ENCODE results near the gene DLG2. TPM values are rescaled to one million over a fixed set of nuclear protein-coding genes. Genes with fewer than 3 reads are reported as not detected.

DLG2 gene
- total and polyA plus RNA-seq, 2 of the 4 experiments (the other 2 are of a cell fraction) = 0.31 to 0.36 TPM

DNA sequence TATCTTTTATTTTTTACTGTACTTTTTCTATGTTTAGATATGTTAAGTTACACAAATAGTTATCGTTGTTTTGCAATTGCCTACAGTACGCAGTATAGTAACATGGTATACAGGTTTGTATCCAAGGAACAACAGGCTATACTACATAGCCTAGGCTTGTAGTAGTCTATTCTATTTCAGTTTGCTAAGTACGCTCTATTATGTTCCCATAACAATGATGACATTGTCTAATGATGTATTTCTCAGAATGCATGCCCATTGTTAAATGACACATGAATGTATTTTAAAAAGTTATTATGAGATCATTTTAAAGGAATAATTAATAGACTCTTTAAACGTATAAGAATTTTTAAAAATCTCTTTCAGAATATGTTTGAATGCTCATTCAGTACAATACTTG is 1644.3 kb downstream of the DLG2 start:
- CTCF ChIA-PET = interaction anchor here (0.6 to 0.7 kb wide), 4 partner anchors 71 to 521 kb away, joined by 3 to 7 read pairs (median 4); no protein-coding TSS in a partner anchor
- no peak overlapping the region for H2BK20ac ChIP-seq (ENCODE audit: low read depth, low read length)
- no CpG with 5 or more reads among the region's 4 CpGs for WGBS, 2 experiments (ENCODE audit: extremely low coverage in 2 of 2, insufficient read length in 1 of 2)

More for the DNA sequence above, 1644.3 kb downstream of the DLG2 start:
- Histone ChIP-seq H3K56ac (ENCODE audit: extremely low read depth, insufficient read depth, low read length) (no peak overlapping the region), H3K4me1 (ENCODE audit: control insufficient read depth, insufficient read depth, low read length) (no peaks in the 10 kb centered on the region), H3K14ac (replicated peaks; ENCODE audit: low read depth, low read length) (no peak overlapping the region), H4K5ac (ENCODE audit: low read depth, low read length) (no peak overlapping the region), H3K9ac (ENCODE audit: low read depth, low read length) (no peak overlapping the region), H3K4me2 (ENCODE audit: low read depth, low read length) (no peak overlapping the region), H3K4me3 (ENCODE audit: insufficient read depth, low read depth, low read length) (no peak overlapping the region), H2BK15ac (ENCODE audit: low read depth, low read length) (no peak overlapping the region), H2AFZ (replicated peaks; ENCODE audit: low read length, poor library complexity) (no peak overlapping the region), H2BK5ac (ENCODE audit: low read depth, low read length, poor library complexity, severe bottlenecking) (no peak overlapping the region), H4K91ac (ENCODE audit: insufficient read depth, low read depth, low read length) (no peak overlapping the region), H3K18ac (ENCODE audit: low read depth, low read length) (no peak overlapping the region), H3K9me3 (ENCODE audit: control insufficient read depth, insufficient read depth, low read length) (no peaks in the 10 kb centered on the region), H3K79me1 (ENCODE audit: low read depth in 1 of 2, low read length in 2 of 2) (no peaks in the 10 kb centered on the region), H4K8ac (ENCODE audit: low read depth in 2 of 2, low read length in 2 of 2) (no peak overlapping the region), H3K36me3 (ENCODE audit: control insufficient read depth, insufficient read depth, low read length) (no peaks in the 10 kb centered on the region), H3K27ac (ENCODE audit: insufficient read depth, low read length) (no peak overlapping the region), H2BK120ac (ENCODE audit: low read depth, low read length) (no peak overlapping the region), H2AK5ac (ENCODE audit: low read depth, low read length) (no peak overlapping the region), H3K23ac (ENCODE audit: low read depth, low read length) (no peak overlapping the region), H4K20me1 (ENCODE audit: insufficient read depth, low read length) (no peaks in the 10 kb centered on the region), H2AK9ac (replicated peaks; ENCODE audit: low read depth, low read length, poor library complexity) (no peak overlapping the region), H3K9me1 (ENCODE audit: insufficient read depth, low read length) (no peaks in the 10 kb centered on the region), H3K27me3 (ENCODE audit: control insufficient read depth, insufficient read depth, low read length) (no peaks in the 10 kb centered on the region), H3K4ac (ENCODE audit: low read depth, low read length) (no peak overlapping the region)
- dilution Hi-C loops (cut with HindIII; ENCODE audit: low sequenced_read_pairs, unreplicated experiment) (no loop called here), intact Hi-C loops (cut with micrococcal nuclease) (no loop called here), in situ Hi-C loops (cut with MboI; ENCODE audit: low sequenced_read_pairs) (no loop called here)
- ATAC-seq (ENCODE audit: low read depth) (no peak), DNase-seq (no peak)
- no TSS peak for BruUV-seq (replicated peaks)
- no peak for TF ChIP-seq MAFK (IDR thresholded peaks at IDR 0.05; ENCODE audit: low read depth, low read length)
- TF ChIP-seq POLR2A (IDR thresholded peaks at IDR 0.05; ENCODE audit: low read depth, low read length) = no peak
- TF ChIP-seq MXI1 (IDR thresholded peaks at IDR 0.05; ENCODE audit: borderline replicate concordance, low read depth, low read length) = no peak
- TF ChIP-seq, protein P1, sequence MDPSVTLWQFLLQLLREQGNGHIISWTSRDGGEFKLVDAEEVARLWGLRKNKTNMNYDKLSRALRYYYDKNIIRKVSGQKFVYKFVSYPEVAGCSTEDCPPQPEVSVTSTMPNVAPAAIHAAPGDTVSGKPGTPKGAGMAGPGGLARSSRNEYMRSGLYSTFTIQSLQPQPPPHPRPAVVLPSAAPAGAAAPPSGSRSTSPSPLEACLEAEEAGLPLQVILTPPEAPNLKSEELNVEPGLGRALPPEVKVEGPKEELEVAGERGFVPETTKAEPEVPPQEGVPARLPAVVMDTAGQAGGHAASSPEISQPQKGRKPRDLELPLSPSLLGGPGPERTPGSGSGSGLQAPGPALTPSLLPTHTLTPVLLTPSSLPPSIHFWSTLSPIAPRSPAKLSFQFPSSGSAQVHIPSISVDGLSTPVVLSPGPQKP (IDR thresholded peaks at IDR 0.05; ENCODE audit: borderline replicate concordance, low read depth, low read length) = no peak
- no peak for TF ChIP-seq SMC3 (IDR thresholded peaks at IDR 0.05; ENCODE audit: low read depth, low read length)
- TF ChIP-seq CHD1 (IDR thresholded peaks at IDR 0.05; ENCODE audit: low read depth, low read length) = no peak
- TF ChIP-seq, protein P2, sequence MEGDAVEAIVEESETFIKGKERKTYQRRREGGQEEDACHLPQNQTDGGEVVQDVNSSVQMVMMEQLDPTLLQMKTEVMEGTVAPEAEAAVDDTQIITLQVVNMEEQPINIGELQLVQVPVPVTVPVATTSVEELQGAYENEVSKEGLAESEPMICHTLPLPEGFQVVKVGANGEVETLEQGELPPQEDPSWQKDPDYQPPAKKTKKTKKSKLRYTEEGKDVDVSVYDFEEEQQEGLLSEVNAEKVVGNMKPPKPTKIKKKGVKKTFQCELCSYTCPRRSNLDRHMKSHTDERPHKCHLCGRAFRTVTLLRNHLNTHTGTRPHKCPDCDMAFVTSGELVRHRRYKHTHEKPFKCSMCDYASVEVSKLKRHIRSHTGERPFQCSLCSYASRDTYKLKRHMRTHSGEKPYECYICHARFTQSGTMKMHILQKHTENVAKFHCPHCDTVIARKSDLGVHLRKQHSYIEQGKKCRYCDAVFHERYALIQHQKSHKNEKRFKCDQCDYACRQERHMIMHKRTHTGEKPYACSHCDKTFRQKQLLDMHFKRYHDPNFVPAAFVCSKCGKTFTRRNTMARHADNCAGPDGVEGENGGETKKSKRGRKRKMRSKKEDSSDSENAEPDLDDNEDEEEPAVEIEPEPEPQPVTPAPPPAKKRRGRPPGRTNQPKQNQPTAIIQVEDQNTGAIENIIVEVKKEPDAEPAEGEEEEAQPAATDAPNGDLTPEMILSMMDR (conservative IDR thresholded peaks at IDR 0.05; ENCODE audit: low read depth, low read length) = no peak
- no peak for TF ChIP-seq BHLHE40 (IDR thresholded peaks at IDR 0.05; ENCODE audit: low read depth, low read length)
- no peak for TF ChIP-seq CEBPB (IDR thresholded peaks at IDR 0.05; ENCODE audit: low read depth, low read length)
- TF ChIP-seq RCOR1 (IDR thresholded peaks at IDR 0.05; ENCODE audit: insufficient replicate concordance, low read length) = no peak
- TF ChIP-seq RAD21 (IDR thresholded peaks at IDR 0.05; ENCODE audit: low read length) = no peak
- TF ChIP-seq FOS (IDR thresholded peaks at IDR 0.05; ENCODE audit: low read depth, low read length) = no peak
- no peak for TF ChIP-seq MAZ (IDR thresholded peaks at IDR 0.05; ENCODE audit: borderline replicate concordance, low read depth, low read length)
- TF ChIP-seq, protein P3, sequence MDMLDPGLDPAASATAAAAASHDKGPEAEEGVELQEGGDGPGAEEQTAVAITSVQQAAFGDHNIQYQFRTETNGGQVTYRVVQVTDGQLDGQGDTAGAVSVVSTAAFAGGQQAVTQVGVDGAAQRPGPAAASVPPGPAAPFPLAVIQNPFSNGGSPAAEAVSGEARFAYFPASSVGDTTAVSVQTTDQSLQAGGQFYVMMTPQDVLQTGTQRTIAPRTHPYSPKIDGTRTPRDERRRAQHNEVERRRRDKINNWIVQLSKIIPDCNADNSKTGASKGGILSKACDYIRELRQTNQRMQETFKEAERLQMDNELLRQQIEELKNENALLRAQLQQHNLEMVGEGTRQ (IDR thresholded peaks at IDR 0.05; ENCODE audit: low read depth, low read length) = no peak
- no peak for TF ChIP-seq NFE2L2 (IDR thresholded peaks at IDR 0.05; ENCODE audit: low read depth, low read length)
- TF ChIP-seq RFX5 (IDR thresholded peaks at IDR 0.05; ENCODE audit: low read depth, low read length) = no peak
- POLR2A ChIA-PET (ENCODE audit: unreplicated experiment) = interaction anchor here (0.6 kb wide), 1 partner anchor 490 kb away, joined by 4 read pairs; no protein-coding TSS in a partner anchor

All from IMR-90 (cell line).